Measurements from ENCODE around the gene RAB11A. TPM values are rescaled to one million over a fixed set of nuclear protein-coding genes. Genes with fewer than 3 reads are reported as not detected.

The RAB11A gene
- total RNA-seq, 2 donors from 2014 or later: 176 to 182 TPM

DNA sequence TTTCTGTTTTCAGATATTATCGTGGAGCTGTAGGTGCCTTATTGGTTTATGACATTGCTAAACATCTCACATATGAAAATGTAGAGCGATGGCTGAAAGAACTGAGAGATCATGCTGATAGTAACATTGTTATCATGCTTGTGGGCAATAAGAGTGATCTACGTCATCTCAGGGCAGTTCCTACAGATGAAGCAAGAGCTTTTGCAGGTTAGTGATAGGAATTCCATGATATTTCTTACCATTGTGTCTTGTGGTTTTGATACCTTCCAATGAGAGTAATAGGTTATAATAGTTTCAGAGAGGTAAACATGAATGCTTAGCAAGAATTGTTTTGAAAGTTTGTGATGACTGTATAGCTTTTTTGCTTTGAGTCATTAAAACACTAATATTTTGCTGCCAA lies 8.5 kb downstream of the RAB11A start:
- no peak for DNase-seq (ENCODE audit: low spot score)
- intact Hi-C loops (cut with DNase I): no loop called here

DNA sequence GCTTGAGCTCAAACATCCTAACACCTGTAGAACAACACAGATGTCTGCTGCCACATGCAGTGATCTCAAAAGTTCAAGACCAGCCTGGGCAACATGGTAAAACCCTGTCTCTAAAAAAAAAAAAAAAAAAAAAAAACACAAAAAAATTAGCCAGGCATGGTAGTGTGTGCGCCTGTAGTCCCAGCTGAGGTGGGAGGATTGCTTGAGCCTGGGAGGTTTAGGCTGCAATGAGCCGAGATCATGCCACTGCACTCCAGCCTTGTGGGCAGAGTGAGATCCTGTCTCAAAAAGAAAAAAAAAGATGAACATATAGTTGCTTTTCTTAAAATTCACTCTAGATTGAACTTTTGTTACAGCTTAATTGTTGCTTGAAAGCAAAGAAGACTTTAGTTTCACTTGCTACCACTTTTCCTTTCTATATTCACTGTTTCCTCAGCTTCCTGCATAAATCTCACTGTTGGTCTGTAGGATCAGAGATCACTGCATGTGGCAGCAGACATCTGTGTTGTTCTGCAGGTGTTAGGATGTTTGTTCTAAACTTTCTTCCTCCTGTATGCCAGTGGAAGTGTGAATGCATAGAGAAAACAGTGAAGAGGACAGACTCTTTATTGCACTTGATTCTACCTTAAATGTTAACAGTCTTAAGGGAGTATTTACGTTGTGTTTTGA lies 12.6 kb downstream of the RAB11A start:
- intact Hi-C loops (cut with DNase I): no loop called here
- no peak for DNase-seq (ENCODE audit: low spot score)

DNA sequence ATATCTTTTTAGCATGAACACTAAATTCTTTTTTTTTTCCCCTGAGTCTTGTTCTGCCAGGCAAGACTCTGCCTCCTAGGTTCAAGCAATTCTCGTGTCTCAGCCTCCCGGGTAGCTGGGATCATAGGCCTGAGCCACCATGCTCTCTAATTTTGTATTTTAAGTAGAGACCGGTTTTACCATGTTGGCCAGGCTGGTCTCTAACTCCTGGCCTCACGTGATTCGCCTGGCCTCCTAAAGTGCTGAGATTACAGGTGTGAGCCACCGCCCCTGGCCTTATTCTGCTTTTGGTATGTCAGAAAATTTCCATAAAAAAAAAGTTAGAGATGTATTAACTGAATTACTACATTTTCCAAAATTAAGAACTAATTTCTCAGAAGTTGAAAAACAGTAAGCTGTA lies 14.3 kb downstream of the RAB11A start:
- intact Hi-C loops (cut with DNase I): no loop called here
- DNase-seq (ENCODE audit: low spot score): no peak

DNA sequence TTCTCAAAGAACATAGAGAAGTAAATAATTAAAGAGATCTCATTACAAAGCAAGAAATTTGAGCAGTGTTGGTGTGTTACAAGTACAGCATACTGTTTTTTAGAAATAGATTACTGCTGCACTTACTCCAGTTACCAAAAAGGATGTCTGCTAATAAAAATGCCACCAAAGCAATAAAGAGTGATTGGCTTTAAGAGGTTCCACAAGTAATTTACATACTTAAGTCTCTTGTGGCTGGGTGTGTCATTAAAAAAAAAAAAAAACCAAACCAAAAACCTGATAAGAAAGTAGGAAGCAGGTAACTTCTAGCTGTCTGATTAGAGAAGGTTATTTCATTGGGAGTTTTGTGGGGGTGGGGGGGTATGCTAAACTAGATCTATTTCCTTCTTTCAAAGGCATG lies 15.2 kb downstream of the RAB11A start:
- DNase-seq (ENCODE audit: low spot score): no peak
- intact Hi-C loops (cut with DNase I): no loop called here

DNA sequence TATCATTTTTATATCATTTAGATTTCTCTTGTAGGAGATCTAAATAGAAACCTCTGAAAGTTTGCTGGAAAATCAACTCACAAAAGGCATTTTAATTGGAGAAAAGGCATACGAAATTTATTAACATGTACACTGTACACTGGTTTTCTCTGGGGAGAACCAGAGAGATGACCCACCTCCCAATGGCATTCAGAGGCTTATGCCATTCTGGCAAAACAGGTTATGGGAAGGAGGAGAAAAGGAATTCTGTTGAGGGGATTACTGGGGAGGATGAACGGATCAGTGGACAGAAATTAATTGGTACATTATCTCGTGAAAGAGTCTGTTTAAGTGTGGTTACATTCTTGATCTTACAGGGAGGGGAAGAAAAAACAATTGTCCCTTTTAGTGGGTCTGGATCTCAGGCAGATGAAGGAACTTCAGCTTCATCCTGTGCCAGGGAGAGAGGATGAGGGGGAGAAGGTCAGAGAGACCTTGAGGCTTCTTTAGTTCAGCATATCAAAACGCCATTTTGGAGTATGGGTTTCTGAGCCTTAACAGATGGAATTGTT lies 16.5 kb downstream of the RAB11A start:
- no peak for DNase-seq (ENCODE audit: low spot score)
- intact Hi-C loops (cut with DNase I): no loop called here

DNA sequence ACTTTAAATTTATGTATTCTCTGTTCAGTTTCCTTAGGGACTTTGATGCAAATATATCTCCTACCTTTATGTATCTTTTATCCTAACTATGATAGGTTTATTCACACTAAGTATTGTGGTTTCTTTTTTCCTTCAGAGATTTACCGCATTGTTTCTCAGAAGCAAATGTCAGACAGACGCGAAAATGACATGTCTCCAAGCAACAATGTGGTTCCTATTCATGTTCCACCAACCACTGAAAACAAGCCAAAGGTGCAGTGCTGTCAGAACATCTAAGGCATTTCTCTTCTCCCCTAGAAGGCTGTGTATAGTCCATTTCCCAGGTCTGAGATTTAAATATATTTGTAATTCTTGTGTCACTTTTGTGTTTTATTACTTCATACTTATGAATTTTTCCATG lies 18.3 kb downstream of the RAB11A start:
- DNase-seq (ENCODE audit: low spot score): no peak
- intact Hi-C loops (cut with DNase I): no loop called here

DNA sequence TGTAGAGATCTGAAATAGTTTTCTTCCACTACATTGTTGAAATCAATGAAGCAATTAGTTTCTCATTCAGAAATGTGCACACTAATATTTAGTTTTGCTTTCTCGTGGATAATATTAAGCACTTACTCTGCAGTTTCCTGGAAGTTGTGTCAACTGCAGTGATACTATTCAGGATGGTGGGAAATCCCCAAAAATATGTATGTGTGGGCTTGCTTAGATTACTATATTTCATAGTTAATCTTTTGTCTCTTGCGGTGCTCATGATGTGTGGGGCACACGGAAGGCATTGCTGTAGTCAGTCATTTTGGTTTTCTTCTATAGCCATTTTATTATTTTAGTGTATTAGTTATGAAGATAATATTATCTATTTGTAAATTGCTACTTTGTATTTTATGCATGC lies 19.7 kb downstream of the RAB11A start:
- intact Hi-C loops (cut with DNase I): no loop called here
- no peak for DNase-seq (ENCODE audit: low spot score)

DNA sequence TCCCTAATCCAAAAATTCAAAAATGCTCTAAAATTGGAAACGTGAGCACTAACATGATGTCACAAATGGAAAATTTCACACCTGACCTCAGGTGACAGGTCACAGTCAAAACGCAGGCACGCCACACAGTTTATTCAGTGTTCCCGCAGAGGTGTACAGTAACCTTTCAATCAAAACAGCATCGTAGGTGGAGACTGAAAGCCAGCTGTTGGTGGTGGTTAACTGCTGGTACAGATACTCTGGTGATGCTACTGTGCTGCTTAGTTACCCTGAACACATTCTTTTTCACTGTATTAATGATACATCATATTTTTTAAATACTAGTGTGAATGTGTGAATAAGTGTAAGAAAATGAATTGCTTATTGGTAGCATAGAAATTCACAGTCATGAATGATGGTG lies 23.8 kb downstream of the RAB11A start:
- intact Hi-C loops (cut with DNase I): no loop called here

DNA sequence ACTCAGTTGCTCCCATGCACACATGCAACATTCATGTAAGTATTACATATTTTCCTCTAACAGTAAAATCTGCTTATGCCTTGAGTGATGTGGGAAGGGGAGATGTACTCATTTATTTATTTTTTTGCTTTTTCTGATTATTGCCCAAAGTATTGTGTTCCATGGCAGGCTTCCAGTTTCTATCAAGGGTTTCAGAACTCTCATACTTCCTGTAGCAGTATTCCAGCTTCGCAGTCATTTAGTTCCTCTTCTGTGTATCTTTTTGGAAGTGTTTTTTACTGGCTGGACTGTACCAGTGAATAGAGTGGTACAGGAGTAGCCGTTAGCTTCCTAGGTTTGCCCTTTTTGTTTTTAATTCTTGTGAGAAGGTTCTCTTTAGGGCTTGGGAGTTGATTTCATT lies 26.9 kb downstream of the RAB11A start:
- intact Hi-C loops (cut with DNase I): no loop called here
- no peak for DNase-seq (ENCODE audit: low spot score)

More for the DNA sequence above, 23.8 kb downstream of the RAB11A start:
- DNase-seq (ENCODE audit: low spot score): no peak

DNA sequence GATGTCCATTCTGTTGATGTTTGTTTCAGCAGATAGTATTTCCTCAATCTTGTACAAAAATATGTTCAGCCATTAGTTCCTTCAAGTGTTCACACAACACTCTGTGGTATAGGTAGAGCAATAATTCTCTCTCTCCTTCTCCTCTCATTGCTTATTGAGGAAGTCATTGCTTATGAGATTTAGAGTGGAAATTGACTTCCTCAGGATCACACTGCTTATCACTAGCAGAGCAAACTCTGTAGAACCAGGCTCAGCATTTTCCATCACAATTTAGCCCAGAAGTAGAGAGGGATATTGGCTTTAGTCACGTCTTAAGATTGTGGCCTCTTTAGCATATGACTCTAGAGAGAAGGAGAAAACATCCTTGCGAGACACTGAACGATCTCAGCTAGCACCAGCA lies 31.2 kb downstream of the RAB11A start:
- intact Hi-C loops (cut with DNase I): no loop called here
- no peak for DNase-seq (ENCODE audit: low spot score)

DNA sequence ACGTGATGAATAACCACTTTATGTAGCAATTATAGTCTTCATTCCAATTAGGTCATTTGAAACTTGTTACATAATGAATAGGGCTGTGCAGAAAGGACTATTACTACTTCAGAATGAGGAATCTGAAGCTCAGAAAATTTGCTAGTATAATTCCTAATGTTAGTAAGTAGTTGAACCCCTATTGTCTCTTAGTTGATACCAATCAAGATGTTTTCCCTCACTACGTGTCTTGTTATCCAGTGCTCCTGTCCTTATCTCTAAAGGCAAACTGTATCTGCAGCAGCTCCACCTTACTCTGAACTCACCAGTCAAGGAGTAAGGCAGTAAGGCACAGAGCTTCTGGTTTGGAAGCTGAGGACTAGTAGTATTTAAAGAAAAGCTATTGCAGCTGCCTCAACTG lies 32.0 kb downstream of the RAB11A start:
- DNase-seq (ENCODE audit: low spot score): no peak
- intact Hi-C loops (cut with DNase I): no loop called here

DNA sequence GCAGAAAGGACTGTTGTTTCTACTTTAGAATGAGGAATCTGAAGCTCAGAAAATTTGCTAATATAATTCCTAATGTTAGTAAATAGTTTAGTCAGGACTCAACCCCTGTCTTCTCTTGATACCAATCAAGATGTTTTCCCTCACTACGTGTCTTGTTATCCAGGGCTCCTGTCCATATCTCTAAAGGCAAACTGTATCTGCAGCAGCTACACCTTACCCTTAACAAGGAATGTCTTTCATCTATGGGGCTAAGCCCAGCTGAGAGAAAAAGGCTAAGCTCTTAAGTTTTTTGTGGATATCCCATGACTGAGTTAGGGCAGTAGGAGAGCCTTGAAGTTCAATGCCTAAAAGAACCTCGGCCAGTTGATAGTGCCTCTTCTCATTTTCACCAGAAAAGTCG lies 32.5 kb downstream of the RAB11A start:
- DNase-seq (ENCODE audit: low spot score): no peak
- intact Hi-C loops (cut with DNase I): no loop called here

DNA sequence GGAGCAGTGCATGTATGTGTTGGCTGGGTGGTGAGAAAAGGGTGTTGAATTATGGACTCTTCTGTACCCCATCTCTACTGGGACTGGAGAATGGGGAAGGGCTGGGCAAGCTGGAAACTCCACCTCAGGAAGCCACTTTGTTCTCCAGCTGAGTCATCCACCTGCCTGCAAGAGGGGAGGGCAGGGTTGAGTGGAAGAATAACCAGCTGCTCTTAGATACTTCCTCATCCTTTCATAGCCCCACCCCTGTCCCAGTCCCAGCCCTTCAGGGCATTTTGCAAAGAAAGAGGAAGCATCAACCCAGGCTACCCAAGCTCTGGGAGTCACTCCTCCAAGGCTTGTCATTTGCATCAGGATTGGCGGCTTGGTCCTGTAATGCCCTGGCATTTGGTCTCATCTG lies 33.1 kb downstream of the RAB11A start:
- intact Hi-C loops (cut with DNase I): no loop called here

DNA sequence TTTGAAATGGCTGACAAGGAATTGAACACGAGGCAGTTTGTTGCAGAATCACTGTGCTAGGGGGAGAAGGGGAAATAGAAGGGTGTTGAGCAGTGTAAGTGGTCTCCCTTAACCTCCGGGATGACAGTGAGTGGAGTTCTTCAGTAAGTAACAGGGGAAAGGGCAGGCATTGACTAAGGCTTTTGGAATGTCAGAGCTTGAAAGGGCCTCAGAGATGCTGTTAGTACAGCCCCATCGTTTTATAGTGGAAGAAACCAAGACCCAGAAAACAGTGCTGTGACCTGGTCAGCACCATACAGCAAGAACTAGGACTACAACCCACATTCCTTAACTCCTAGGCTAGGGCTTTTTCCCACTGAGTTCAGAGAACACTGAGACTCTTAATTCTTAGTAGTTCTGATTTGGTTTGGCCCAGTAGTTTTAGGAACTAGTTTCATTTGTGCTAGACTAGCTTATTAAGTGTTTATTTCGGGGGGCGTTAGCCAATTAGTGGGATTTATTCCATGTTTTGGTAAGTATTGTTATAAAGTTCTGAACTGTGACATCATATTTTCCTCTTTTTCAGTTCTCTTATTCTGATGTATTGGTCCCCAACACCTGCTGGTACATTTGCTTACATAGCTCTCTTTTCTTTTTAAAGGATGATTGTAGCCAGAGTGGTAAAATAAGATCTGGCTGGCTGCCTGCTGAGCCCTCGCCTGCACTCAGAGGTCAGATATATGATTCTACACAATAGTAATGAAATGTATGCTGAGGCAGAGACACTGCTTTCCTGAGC lies 34.2 kb downstream of the RAB11A start:
- DNase-seq (ENCODE audit: low spot score): no peak

More for the DNA sequence above, 33.1 kb downstream of the RAB11A start:
- no peak for DNase-seq (ENCODE audit: low spot score)

DNA sequence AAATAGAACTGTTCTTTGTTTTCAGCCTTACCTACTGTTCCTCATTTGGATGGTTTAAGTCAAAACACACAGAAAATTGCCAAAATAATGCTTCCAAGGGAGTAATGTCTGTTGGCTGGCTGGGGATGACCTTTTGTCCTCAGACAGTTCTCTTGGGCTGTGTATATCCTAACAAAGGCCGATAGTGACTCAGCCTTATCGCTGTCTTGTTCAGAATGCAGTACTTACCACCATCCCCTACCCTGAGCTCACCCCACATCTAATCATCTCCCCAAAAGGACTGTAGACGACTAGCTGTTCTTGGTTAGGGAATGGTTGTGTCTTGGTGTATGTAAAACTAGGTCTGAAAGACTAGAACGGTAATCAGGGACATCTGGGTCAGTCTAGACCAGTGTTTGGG lies 35.0 kb downstream of the RAB11A start:
- intact Hi-C loops (cut with DNase I): no loop called here

More for the DNA sequence above, 34.2 kb downstream of the RAB11A start:
- intact Hi-C loops (cut with DNase I): no loop called here

DNA sequence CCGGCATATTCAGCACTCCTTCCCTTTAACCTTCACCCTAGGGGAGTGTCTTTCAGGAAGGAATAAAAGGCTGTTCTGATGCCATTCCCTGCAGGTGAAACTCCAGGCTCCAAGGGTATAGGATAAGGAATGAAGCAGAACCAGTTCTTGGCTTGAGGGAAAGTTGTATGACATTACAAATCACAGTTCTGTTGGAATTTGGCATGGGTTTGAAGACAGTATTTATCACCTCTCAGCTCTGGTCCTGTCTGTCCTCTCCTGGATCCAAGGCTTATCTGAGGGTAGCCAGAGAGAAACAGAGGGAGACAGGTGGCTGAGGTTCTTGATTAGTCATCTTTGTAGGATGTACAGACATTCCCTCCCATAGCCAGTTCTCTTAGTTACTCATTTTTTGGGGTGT lies 37.1 kb downstream of the RAB11A start:
- DNase-seq (ENCODE audit: low spot score): no peak
- intact Hi-C loops (cut with DNase I): no loop called here

More for the DNA sequence above, 35.0 kb downstream of the RAB11A start:
- no peak for DNase-seq (ENCODE audit: low spot score)

DNA sequence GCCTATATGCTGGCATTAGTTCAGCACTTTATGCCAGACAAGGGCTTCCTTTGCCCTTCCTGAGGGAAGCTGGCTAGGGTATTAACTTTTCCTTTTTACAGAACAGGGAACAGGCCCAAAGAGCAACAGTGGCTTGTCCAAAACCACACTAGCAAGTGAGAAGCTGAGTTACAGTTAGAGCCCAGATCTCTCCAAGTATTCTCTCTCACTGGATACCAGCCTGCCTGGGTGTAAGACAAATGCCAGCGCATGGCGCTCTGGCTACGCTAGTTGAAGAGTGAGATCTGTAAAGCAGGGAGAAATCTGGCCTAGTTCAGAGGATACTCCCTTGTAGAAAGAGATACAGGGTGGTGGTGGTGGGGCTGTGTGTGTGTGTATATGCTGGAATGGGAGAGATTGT lies 38.4 kb downstream of the RAB11A start:
- no peak for DNase-seq (ENCODE audit: low spot score)
- intact Hi-C loops (cut with DNase I): no loop called here

DNA sequence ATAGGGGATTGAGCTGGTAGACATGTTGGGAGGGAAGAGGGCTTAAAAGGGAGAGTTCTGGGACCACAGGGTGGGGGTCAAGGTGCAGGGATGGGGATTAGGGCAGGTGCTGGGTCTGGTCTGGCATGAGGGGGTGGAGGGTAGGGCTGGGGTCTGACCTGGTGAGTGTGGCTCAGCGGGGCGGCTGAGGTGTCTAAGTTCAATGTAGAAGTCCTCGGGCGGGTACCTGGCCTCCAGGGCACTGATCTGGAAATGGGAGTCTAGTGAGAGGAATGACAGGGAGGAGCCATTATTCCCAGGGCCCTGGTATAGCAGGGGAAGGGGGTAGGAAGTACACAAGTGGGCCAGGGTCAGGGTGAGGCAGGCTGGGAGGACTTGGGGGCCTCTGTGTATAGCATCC lies 39.6 kb downstream of the RAB11A start:
- intact Hi-C loops (cut with DNase I): no loop called here
- DNase-seq (ENCODE audit: low spot score): no peak

DNA sequence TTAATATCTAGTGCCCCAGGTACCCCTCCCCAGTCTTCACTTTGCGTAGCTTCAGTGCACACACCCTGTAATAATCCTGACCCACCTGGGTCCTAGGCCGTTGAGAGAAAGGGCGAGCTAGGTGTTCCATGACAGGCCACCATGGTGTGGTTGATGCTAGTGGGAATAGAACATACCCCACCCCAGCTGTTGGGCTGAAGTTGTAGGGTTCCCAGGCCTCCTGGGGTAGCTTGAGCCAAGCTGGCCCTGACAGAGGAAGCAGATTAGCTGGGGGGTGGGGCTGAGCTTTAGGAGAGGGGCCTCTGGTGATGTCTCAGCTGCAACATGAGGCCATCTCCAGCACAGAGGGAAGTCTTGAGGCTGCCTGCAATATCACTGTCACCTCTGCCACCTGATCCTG lies 40.5 kb downstream of the RAB11A start:
- intact Hi-C loops (cut with DNase I): no loop called here
- DNase-seq (ENCODE audit: low spot score): no peak

DNA sequence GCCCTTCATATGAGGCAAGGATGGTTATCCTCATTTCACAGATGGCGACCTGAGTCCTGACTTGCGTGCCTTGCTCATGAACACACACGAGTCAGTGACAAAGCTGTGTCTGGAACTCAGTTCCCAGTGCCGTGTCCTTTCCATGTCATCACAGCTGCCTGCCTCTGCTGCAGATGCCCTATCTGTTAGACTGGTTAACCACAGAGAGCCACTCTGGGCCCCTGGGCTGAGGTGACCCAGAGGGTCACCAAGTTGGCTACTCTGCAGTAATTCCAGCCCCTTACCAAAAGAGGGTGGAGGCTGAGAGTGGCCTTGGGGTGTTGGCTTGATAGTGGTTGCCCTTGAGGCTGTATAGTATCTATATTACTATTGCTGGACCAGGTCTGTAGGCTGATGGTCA lies 41.0 kb downstream of the RAB11A start:
- no peak for DNase-seq (ENCODE audit: low spot score)
- intact Hi-C loops (cut with DNase I): no loop called here

DNA sequence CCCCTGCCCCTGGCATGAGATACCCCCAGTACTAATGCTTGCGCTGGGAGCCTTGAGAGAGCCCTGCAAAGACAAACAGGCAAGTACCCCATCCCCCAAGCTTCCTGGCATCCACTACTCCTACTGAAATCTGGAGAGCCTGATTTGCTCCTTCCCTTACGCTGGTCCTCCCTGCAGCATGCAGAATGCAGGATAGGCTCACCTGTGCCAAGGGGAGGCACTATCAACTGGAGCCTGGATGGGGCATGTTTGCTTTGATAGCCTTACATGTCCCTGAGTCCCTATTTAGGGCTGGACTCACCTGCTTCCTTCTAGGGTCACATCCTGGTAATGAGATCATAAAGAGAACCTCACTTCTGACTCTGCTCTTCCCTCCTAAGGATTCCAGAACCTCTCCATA lies 42.9 kb downstream of the RAB11A start:
- intact Hi-C loops (cut with DNase I): no loop called here
- no peak for DNase-seq (ENCODE audit: low spot score)

Measured in posterior vena cava (tissue), 2 donors.